Body of pancreas (tissue), 4 donors: ENCODE data around the gene KMT2C. TPM values are rescaled to one million over a fixed set of nuclear protein-coding genes. Genes with fewer than 3 reads are reported as not detected.

ENCODE experiments used
- ATAC-seq: fragments of 150-250 bp; one replicate; pipeline ENCODE4 v1.9.1; 2016
- DNase-seq, 4 donors: peaks; one replicate each; pipeline ENCODE4 v3.0.0-alpha.2; 2019
- H3K27ac ChIP-seq, 4 donors: fragments of 200-600 bp; sonication (generic); 1 replicate in 3 of 4; 2 replicates in 1 of 4; pipeline versions ENCODE4 v1.5.1 to v1.6.1; 2016 to 2019; ENCODE audit warnings: mild to moderate bottlenecking in 1 of 4, mixed read lengths in 1 of 4, moderate library complexity in 1 of 4
- H3K27me3 ChIP-seq, 2 donors: fragments of 200-600 bp; sonication (generic); one replicate each; pipeline ENCODE4 v1.6.0; 2016; ENCODE audit warnings: mild to moderate bottlenecking in 1 of 2
- H3K36me3 ChIP-seq, 2 donors: fragments of 200-600 bp; sonication (generic); replicated peaks in 1 of 2; 2 replicates each; pipeline ENCODE4 v1.5.1; 2016; ENCODE audit warnings: low read depth in 2 of 2; ENCODE audit not compliant: insufficient read depth in 1 of 2
- H3K4me1 ChIP-seq: fragments of 200-600 bp; sonication (generic); one replicate; pipeline ENCODE4 v1.6.0; 2016
- H3K4me3 ChIP-seq, 2 donors: fragments of 200-600 bp; sonication (generic); 1 replicate in 1 of 2; 2 replicates in 1 of 2; pipeline ENCODE4 v1.5.1; 2016 to 2019
- H3K9me3 ChIP-seq, 3 donors: fragments of 200-600 bp; sonication (generic); 1 replicate in 2 of 3; 2 replicates in 1 of 3; pipeline ENCODE4 v1.5.1; 2016
- CTCF ChIP-seq, 7 experiments: fragments of 450-650 bp in 4 of 7; fragments of 200-600 bp in 3 of 7; sonication (generic) in 3 of 7; IDR thresholded peaks; one replicate each; pipeline ENCODE4 v1.5.1; 2016 to 2019; ENCODE audit warnings: antibody characterized with exemption in 7 of 7
- POLR2A ChIP-seq, 3 donors: fragments of 450-650 bp; IDR thresholded peaks; one replicate each; pipeline ENCODE4 v1.6.1; 2016; ENCODE audit warnings: antibody characterized with exemption in 3 of 3, mild to moderate bottlenecking in 2 of 3
- WGBS, 2 donors: methylation state at CpG; one replicate each; pipeline ENCODE4 v1.1.5; 2017; 5-methylcytosine and 5-hydroxymethylcytosine counted together
- intact Hi-C: fragments of 100-400 bp; cut with DNase I; formaldehyde crosslinking; loops from one replicate; pipeline ENCODE4 v1.15.1; 2023
- total RNA-seq, 2 donors: library from RNA; depleted of rRNA; stranded (reverse); fragments of >200 nt; gene quantifications; one replicate each; pipeline ENCODE4 v1.1.0, GENCODE V29; 2016

The KMT2C gene
- total RNA-seq, 2 donors from 2014 or later, result 58.9 to 71.5 TPM

- no peak overlapping the region for H3K4me3 ChIP-seq
- WGBS, 2 donors, result 75 to 83% methylated on average over 7 of the region's 7 CpGs
- intact Hi-C loops, result no loop called here
- no peak for TF ChIP-seq POLR2A (IDR thresholded peaks at IDR 0.05)
- no peaks in the 10 kb centered on the region for H3K9me3 ChIP-seq
- DNase-seq, result no peak
- H3K27me3 ChIP-seq, result no peaks in the 10 kb centered on the region
- no peak for ATAC-seq
- H3K27ac ChIP-seq, result no peak overlapping the region
- H3K36me3 ChIP-seq, result peaks cover 0 to 4% of the 10 kb centered on the region in 2 donors
- H3K4me1 ChIP-seq, result no peaks in the 10 kb centered on the region
Measured at GRCh38 chr7:152108359-152108758, 327.4 kb downstream of the KMT2C start.

GRCh38 chr7:152107945-152108344 is 327.9 kb downstream of the KMT2C start:
- DNase-seq (no peak), ATAC-seq (no peak)
- Histone ChIP-seq H3K27me3 (no peaks in the 10 kb centered on the region), H3K27ac (no peak overlapping the region), H3K4me1 (no peaks in the 10 kb centered on the region), H3K9me3 (no peaks in the 10 kb centered on the region), H3K36me3 (peaks cover 0 to 8% of the 10 kb centered on the region in 2 donors), H3K4me3 (no peak overlapping the region)
- TF ChIP-seq POLR2A (IDR thresholded peaks at IDR 0.05) (no peak), CTCF (IDR thresholded peaks at IDR 0.05) (no peak)
- WGBS, 2 donors, result 92 to 93% methylated on average over 12 to 17 of the region's 17 CpGs
- intact Hi-C loops, result no loop called here

GRCh38 chr7:152106990-152107389 is 328.8 kb downstream of the KMT2C start:
- DNase-seq (no peak), ATAC-seq (no peak)
- Histone ChIP-seq H3K4me3 (no peak overlapping the region), H3K27me3 (no peaks in the 10 kb centered on the region), H3K36me3 (peaks cover 0 to 8% of the 10 kb centered on the region in 2 donors), H3K9me3 (no peaks in the 10 kb centered on the region), H3K27ac (no peak overlapping the region), H3K4me1 (no peaks in the 10 kb centered on the region)
- intact Hi-C loops, result no loop called here
- WGBS, 2 donors, result 62 to 71% methylated on average over 4 of the region's 4 CpGs
- no peak for TF ChIP-seq CTCF (IDR thresholded peaks at IDR 0.05)
- no peak for TF ChIP-seq POLR2A (IDR thresholded peaks at IDR 0.05)

- no peak for TF ChIP-seq CTCF (IDR thresholded peaks at IDR 0.05)
- TF ChIP-seq POLR2A (IDR thresholded peaks at IDR 0.05), result no peak
- H3K4me3 ChIP-seq, result no peak overlapping the region
- H3K27ac ChIP-seq, result no peak overlapping the region
- H3K9me3 ChIP-seq, result no peaks in the 10 kb centered on the region
- peaks cover 0 to 8% of the 10 kb centered on the region in 2 donors for H3K36me3 ChIP-seq
- no peak for ATAC-seq
- 87 to 91% methylated on average over 11 of the region's 11 CpGs for WGBS, 2 donors
- no peaks in the 10 kb centered on the region for H3K27me3 ChIP-seq
- intact Hi-C loops, result no loop called here
- DNase-seq, result no peak
- H3K4me1 ChIP-seq, result no peaks in the 10 kb centered on the region
Measured at GRCh38 chr7:152105205-152105604, 330.6 kb downstream of the KMT2C start.

- no peak for TF ChIP-seq POLR2A (IDR thresholded peaks at IDR 0.05)
- TF ChIP-seq CTCF (IDR thresholded peaks at IDR 0.05), result no peak
- Histone ChIP-seq H3K27ac (no peak overlapping the region), H3K36me3 (peaks cover 0 to 8% of the 10 kb centered on the region in 2 donors), H3K27me3 (no peaks in the 10 kb centered on the region), H3K4me1 (no peaks in the 10 kb centered on the region), H3K4me3 (no peak overlapping the region), H3K9me3 (no peaks in the 10 kb centered on the region)
- no peak for ATAC-seq
- intact Hi-C loops, result no loop called here
- DNase-seq, result no peak
- 74 to 79% methylated on average over 5 of the region's 5 CpGs for WGBS, 2 donors
Measured at GRCh38 chr7:152103691-152104090, 332.1 kb downstream of the KMT2C start.
